AG08395 (cell line): ENCODE measurements around the gene MUC5B.
A peak's percentile ranks its signal among the peaks of the same experiment; 100 is the strongest.
"Not testable (repeated sequence)": the region's sequence is repeated elsewhere in the genome, so short reads cannot be mapped to it uniquely, and the experiment has no call there.

ENCODE experiments used
- DNase-seq: peaks from one replicate; pipeline ENCODE4 v3.0.0; 2012; ENCODE audit warnings: mixed read lengths, low spot score

The MUC5B gene

DNA sequence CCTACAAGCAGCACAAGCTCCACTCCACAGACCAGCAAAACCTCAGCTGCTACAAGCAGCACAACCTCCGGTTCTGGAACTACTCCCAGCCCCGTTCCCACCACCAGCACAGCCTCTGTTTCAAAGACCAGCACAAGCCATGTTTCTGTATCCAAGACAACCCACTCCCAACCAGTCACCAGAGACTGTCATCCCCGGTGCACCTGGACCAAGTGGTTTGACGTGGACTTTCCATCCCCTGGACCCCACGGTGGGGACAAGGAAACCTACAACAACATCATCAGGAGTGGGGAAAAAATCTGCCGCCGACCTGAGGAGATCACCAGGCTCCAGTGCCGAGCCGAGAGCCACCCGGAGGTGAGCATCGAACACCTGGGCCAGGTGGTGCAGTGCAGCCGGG lies 33.0 kb upstream of the MUC5B start:
- DNase-seq: not testable (repeated sequence)

DNA sequence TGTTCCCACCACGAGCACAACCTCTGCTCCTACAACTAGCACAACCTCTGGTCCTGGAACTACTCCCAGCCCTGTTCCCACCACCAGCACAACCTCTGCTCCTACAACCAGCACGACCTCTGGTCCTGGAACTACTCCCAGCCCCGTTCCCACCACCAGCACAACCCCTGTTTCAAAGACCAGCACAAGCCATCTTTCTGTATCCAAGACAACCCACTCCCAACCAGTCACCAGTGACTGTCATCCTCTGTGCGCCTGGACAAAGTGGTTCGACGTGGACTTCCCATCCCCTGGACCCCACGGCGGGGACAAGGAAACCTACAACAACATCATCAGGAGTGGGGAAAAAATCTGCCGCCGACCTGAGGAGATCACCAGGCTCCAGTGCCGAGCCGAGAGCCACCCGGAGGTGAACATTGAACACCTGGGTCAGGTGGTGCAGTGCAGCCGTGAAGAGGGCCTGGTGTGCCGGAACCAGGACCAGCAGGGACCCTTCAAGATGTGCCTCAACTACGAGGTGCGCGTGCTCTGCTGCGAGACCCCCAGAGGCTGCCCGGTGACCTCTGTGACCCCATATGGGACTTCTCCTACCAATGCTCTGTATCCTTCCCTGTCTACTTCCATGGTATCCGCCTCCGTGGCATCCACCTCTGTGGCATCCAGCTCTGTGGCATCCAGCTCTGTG lies 30.9 kb upstream of the MUC5B start:
- DNase-seq: not testable (repeated sequence)

DNA sequence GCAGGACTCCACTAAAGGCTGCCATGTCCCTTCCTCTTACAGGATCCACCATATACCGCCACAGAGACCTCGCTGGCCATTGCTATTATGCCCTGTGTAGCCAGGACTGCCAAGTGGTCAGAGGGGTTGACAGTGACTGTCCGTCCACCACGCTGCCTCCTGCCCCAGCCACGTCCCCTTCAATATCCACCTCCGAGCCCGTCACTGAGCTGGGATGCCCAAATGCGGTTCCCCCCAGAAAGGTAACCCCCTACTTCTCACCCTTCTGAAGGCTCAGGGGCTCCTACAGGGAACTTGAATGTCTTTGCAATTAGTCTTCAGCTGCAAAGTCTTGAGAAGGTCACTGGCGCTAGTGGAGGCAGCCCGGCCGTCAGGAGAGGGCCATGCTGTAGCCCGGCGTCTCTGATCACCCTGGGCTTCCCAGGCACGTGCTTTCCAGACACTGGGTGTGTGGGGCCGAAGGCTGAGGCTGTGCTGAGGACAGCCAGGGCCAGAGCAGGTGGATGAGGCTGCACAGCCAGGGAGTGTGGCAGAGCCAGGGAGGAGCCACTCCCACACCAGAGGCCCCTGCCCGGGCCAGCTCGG lies 30.0 kb upstream of the MUC5B start:
- no peak for DNase-seq

DNA sequence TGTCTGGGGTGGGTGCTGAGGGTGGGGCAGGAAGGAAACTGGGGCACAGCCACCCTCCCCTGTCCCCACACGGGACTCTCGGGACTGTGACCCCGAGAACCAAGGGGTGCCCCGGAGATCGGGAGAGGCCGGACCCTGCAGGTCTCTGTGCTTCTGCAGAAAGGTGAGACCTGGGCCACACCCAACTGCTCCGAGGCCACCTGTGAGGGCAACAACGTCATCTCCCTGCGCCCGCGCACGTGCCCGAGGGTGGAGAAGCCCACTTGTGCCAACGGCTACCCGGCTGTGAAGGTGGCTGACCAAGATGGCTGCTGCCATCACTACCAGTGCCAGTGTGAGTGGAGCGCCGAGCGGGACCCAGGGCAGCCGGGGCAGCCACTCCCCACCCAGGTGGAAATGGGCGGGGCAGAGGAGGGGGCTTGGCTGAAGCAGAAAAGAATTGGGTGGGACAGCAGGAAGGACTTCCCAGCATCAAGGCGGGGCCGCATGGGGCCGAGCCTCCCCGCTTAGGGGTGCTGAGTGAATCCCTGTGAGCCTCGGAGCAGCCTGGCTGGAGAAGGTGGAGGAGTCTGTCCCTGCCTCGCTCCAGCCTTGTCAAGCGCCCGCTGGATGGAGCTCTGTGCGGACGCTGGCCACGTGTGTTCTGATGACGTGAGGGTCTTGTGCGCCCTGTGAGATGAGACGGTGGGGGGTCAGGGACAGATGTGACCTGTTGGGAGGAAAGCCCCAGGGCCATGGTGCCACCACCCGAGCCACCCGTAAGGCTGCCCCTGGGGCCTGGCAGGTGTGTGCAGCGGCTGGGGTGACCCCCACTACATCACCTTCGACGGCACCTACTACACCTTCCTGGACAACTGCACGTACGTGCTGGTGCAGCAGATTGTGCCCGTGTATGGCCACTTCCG lies 29.3 kb upstream of the MUC5B start:
- no peak for DNase-seq

DNA sequence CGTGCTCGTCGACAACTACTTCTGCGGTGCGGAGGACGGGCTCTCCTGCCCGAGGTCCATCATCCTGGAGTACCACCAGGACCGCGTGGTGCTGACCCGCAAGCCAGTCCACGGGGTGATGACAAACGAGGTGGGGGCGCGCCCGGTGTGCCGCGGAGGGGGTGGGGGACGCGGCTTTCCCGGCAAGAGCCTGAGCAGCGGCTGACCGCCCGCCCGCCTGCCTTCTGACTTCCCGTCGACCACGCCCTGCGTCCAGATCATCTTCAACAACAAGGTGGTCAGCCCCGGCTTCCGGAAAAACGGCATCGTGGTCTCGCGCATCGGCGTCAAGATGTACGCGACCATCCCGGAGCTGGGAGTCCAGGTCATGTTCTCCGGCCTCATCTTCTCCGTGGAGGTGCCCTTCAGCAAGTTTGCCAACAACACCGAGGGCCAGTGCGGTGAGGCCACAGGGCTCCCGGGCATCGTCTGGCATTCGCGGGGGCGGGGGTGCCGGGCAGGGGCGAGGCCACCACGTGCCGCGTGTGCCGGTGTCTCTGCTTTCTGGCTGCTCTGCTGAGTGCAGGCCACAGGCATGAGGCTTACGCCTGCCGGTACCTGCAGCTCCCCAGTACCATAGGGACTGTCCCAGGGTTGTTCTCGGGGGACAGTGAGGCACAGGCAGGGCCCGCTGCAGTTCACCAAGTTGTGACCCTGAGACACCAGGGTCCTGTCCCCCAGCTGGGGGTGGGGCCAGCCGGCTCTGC lies 28.5 kb upstream of the MUC5B start:
- DNase-seq: no peak

- DNase-seq: no peak
These were observed 27.7 kb upstream of the MUC5B start for GRCh38 chr11:1194977-1195681.

GRCh38 chr11:1195682-1196515 lies 27.0 kb upstream of the MUC5B start:
- DNase-seq: no peak

DNA sequence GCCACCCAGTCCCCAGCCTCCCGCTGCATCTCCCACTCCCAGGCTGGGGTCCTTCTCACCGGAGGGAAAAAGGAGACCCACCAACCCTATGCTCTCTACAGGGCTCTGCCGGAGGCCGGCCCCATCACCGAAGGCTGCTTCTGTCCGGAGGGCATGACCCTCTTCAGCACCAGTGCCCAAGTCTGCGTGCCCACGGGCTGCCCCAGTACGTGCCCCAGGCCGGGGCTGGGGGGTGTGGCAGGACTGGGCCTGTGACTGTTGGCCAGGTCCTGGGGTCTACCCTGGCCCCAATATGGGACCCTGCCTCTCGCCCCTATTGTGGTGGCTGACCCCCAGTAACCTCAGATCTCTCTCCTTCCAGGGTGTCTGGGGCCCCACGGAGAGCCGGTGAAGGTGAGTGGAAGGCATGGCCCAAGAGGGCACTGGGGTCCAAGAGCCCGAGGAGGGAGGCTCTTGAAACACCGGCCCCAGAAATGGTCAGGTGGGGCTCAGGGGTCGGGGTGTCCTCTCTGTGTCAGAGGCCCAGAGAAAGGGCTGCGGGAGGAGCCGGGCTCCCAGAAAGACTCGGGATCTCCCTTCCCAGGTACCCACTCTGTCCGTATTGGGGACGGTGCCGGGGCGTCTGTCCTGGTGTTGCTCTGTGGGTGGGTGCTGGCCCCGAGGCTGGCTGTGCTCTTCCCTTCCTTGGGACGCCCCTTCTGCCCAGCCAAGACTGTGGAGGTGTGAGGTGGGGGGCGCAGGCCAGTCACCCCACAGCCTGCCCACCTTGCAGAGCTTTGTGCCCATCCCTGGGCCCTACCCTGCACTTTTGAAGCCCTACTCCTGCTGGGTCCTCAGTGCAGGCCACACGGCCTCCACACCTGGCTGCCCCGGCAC lies 26.1 kb upstream of the MUC5B start:
- DNase-seq: no peak

- no peak for DNase-seq
These were observed 25.4 kb upstream of the MUC5B start for GRCh38 chr11:1197431-1197885.

DNA sequence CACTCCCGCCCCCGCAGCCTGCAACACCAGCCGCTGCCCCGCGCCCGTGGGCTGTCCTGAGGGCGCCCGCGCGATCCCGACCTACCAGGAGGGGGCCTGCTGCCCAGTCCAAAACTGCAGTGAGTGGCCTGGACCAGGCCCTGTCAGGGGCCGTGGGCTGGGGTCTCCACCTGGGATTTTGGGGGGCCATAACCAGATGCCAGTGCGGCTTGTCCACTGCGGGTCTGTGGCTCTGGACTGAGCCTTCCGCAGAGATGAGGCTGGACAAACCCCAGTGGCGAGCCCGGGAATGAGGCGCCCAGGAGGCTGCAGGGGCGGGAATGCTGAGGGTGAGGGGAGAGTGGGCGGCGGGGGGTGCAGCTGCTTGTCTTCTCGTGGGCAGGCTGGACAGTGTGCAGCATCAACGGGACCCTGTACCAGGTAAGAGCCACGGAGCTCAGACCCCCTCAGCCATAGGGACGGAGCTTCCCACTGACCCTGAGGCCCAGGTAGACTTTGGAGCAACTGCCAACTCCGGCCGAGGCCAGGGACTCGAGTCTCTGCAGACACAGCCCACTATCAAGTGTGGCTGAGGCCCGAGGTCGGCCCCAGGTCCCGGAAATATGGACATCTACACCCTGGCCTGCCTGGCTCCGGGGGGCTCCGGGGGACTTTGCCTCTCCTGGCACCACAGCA lies 24.8 kb upstream of the MUC5B start:
- no peak for DNase-seq

DNA sequence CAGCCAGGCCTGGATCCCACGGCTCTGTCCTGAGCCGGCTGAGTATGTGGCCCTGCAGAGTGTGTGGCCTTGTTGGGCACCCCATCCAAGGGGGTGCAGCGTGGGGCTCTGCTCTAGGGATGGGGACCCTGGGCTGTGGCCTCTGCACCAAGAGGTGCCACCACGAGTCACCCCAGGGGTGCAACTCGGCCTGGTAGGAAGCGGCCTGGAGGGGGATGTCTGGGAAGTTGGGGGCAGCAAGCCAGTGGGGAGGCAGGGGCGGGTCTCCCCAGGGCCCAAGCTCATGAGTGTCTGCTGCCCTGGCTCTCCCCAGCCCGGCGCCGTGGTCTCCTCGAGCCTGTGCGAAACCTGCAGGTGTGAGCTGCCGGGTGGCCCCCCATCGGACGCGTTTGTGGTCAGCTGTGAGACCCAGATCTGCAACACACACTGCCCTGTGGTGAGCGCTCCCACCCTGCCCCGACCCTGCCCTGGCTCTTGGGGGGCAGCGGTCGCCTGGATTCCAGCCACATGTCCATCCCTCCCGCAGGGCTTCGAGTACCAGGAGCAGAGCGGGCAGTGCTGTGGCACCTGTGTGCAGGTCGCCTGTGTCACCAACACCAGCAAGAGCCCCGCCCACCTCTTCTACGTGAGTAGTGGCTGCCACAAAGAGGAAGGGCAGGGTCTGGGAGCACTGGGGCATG lies 24.2 kb upstream of the MUC5B start:
- no peak for DNase-seq

DNA sequence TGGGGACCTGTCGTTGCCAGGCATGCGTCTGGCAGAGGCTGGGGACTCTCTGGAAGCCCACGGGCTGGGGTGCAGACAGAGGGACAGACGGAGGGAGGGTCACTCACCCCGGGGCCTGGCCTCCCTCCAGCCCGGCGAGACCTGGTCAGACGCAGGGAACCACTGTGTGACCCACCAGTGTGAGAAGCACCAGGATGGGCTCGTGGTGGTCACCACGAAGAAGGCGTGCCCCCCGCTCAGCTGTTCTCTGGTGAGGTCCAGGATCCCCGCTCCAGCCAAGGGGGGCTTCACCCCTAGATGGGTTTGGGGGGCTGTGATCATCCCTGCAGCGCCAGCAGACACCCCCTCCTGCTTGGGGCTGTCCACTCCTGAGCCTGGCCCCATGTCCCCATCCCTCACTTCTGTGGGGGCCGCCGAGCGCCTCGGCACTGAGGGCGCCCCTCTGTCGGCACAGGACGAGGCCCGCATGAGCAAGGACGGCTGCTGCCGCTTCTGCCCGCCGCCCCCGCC lies 23.6 kb upstream of the MUC5B start:
- no peak for DNase-seq

DNA sequence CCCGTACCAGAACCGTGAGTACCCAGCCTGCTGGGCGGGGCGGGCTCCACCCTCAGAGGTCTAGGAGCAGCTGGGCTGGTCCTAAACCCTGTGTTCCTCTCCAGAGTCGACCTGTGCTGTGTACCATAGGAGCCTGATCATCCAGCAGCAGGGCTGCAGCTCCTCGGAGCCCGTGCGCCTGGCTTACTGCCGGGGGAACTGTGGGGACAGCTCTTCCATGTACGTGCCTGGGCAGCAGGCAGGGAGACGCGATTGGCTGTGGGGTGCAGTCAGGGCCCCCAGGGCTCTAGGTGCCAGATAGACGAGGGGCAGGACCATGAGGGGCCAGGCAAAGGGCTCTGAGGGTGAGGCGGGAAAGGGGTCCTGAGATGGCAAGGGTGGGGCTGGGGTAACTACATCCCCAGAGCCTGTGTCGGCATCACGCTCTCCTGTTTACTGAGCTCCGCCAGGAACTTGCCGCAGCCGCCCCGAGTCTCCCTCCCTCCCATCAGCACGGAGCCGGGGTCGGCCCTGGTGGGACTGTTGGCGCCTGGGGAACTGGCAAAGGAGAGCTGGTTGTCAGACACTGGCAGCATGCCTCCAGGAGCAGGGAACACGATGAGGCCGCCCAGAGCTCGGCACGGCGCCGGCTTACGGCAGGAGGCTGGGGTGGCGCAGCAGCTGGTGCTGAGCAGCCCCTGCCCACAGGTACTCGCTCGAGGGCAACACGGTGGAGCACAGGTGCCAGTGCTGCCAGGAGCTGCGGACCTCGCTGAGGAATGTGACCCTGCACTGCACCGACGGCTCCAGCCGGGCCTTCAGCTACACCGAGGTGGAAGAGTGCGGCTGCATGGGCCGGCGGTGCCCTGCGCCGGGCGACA lies 22.9 kb upstream of the MUC5B start:
- DNase-seq: no peak

GRCh38 chr11:1200611-1201191 lies 22.2 kb upstream of the MUC5B start:
- DNase-seq: no peak

DNA sequence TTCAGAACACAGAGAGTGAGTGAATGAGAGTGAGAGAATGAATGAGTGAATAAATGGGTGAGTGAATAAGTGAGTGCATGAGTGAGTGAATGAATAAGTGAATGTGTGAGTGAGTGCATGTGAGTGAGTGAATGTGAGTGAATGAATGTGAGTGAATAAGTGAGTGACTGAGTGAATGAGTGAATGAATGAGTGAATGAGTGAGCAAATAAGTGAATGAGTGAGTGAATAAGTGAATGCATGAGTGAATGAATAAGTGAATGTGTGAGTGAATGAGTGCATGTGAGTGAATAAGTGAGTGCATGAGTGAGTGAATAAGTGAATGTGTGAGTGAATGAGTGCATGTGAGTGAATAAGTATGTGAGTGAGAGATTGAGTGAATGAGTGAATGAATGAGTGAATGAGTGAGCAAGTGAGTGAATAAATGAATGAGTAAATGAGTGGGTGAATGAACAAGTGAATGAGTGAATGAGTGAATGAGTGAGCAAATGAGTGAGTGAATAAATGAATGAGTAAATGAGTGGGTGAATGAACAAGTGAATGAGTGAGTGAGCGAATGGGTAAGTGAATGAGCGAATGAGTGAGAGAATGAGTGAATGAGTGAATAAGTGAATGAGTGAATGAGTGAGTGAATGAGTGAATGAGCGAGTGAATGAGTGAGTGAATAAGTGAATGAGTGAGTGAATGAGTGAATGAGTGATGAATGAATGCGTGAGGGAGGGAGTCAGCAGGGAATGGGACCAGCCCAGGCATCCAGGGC lies 21.3 kb upstream of the MUC5B start:
- no peak for DNase-seq

- peak; percentile 40 for DNase-seq
These were observed 20.6 kb upstream of the MUC5B start for GRCh38 chr11:1202154-1202775.
